CD4-positive, alpha-beta T cell treated with Interleukin-17A for 1 hour (primary cell): ENCODE data around the gene HMGN4.
A peak's percentile ranks its signal among the peaks of the same experiment; 100 is the strongest.
"Not testable (repeated sequence)": the region's sequence is repeated elsewhere in the genome, so short reads cannot be mapped to it uniquely, and the experiment has no call there.

Experiments used
- DNase-seq: peaks from one replicate; pipeline ENCODE4 v3.0.0-alpha.2; 2020

HMGN4 gene

DNA sequence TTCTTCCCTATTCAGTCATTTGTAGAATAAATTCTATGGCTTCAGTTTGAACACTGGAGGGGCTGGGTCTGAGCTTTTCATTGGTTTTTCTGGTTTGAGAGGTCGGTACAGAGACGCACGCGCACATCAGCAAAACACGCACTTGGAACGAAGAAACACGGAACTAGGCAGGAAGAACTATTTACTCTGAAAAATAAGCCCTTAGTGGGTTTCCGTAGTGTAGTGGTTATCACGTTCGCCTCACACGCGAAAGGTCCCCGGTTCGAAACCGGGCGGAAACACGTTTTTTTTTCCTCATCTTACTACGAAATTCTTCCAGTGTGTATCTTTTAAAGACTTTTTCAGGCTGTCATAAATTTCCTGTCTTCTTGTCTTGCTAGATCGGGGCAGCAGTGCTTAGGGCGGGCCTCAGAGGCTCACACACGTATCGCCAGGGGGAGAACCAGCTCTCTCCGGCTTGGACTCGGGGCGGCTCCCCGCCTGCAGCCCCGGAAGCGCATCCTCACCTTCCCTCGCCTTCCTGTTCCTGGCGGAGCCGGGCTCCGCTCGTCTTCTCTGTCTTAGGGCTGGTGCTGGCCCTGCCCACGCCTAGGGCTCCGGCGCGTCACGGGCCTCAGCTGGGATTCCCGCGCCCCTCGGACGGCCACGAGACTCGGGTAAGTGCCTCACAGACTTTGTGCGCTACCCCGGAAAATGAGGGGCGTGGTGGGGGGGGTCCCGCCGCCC, at the start of gene HMGN4:
TSS of gene HMGN4 (plus strand) at position 521 of the 726 bp plus-strand sequence. CDS start 6,841 bp downstream, outside the sequence.
- peak; percentile 97 for DNase-seq

- no peak for DNase-seq
These were observed 47.9 kb upstream of the HMGN4 start for GRCh38 chr6:26489996-26490964.

DNA sequence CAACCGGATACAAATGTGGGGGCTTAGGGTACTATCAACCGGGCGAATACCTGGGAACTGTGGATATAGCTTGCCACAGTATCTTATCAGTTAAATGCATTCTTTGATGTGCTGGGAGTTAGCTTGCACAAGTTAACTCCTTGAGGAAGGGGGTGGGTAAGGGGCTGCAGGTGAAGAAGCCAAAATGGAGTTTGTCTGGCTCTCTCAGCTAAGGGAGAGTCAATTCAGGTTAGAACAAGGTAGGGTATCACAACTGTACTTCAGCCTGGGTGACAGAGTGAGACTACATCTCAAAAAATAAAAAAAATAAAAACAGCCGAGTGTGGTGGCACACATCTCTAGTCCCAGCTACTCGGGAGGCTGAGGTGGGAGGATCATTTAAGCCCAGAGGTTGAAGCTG, 46.6 kb upstream of the HMGN4 start:
- DNase-seq: no peak

DNA sequence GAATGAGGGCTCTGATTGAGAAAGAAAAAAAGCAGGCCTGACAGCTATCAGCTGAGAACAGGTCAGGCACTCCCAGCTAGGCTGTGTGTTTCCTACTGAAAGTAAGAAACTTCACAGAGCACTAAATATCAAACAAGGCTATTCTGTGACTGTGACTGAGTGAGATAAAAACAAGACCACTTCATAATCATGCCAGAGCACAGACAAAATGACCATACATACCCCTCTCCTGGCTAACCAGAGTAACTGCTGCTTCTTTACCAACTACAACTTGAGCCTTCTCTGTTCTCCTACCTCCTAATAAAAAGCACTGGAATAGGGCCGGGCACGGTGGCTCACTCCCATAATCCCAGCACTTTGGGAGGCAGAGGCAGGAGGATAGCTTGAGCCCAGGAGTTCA, 44.9 kb upstream of the HMGN4 start:
- DNase-seq: peak; percentile 39

- DNase-seq: no peak
These were observed 44.0 kb upstream of the HMGN4 start for GRCh38 chr6:26494117-26494516.

- no peak for DNase-seq
These were observed 42.9 kb upstream of the HMGN4 start for GRCh38 chr6:26495281-26495680.

DNA sequence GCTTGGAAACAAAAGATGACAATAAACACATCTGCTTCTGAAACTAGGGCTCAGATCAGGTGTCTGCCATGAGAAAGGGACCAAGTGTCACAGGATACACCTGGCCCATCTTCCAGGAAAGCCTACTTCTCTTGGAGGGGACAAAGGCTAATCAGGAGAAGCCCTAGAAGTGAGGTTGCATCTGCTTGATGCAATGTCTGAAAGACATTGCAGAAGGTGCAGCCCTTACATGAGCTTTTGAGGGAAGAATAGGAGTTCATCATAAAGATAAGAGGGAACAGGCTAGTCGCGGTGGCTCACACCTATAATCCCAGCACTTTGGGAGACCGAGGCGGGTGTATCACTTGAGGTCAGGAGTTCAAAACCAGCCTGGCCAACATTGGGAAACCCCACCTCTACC, 40.6 kb upstream of the HMGN4 start:
- no peak for DNase-seq

GRCh38 chr6:26500102-26500501, 38.1 kb upstream of the HMGN4 start, which contains the start of gene BTN1A1:
TSS of gene BTN1A1 (plus strand) at chr6:26500303. CDS start at chr6:26501287, 984 bp downstream.
- DNase-seq: no peak

GRCh38 chr6:26501482-26501986, 36.6 kb upstream of the HMGN4 start:
- peak; percentile 35 for DNase-seq

DNA sequence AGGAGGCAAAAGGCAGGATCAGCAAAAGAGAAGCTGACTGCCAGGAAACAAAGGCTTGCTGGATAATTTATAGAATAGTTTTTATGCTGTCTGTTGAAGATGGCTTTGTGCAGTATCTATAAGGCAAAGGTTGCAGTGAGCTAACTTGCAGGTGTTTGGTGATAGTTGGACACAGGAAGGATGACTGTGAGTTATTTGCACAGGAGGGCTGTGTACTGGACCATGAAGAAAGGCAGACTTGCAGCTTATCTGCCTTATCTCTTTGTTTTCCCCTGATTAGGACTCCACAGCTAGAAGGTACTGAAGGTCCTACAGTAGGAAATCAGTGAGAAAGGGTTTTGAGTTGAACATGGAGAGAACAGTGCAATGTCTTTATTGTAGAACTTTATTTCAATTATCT, 36.0 kb upstream of the HMGN4 start:
- DNase-seq: no peak

DNA sequence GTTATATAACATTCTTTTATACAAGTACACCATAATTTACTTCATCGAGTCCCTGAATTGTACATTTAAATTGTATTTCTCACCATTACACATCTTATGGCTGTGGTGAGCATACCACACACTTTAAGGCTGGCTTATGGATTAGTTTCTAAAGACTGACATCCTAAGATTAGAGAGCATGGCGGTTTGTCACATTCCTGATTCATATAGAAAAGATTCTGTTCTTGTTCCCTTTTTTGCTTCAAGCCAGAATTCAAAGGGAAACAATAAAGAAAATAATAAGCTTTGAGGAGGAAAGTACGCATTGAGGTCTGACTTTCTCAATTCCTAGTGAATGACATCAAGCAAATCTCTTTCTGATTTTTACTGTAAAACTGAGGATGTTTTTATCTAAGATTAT, 35.5 kb upstream of the HMGN4 start:
- no peak for DNase-seq

DNA sequence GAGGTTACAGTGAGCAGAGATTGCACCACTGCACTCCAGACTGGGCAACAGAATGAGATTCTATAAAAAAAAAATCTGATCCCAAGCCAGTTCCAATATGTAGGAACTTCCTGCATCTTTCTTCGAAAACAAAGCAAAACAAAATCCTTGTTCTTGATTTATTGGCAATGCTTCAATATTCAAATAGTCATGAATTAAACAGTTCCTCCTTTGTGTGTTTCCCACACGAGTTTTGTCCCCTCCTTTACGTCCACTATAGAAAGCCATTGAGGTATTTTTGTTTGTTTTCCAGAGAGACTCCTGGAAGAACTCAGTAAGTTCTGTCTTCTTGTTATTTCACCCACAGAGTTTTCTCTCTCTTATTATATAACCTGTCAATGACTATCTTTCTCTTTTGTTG, 30.5 kb upstream of the HMGN4 start:
- DNase-seq: no peak

DNA sequence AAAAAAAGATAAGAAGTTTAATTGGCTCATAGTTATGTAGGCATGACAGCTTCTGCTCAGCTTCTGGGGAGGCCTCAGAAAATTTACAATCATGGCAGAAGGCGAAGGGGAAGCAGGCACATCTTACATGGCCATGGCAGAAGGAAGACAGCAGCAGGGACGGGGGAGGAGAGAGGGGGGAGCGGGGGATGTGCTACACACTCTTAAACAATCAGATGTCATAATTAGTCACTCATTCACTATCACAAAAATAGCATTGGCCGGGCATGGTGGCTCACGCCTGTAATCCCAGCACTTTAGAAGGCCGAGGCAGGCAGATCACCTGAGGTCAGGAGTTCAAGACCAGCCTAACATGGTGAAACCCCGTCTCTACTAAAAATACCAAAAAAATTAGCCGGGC, 27.1 kb upstream of the HMGN4 start:
- not testable (repeated sequence) for DNase-seq

GRCh38 chr6:26514984-26515383, 23.2 kb upstream of the HMGN4 start:
- no peak for DNase-seq

DNA sequence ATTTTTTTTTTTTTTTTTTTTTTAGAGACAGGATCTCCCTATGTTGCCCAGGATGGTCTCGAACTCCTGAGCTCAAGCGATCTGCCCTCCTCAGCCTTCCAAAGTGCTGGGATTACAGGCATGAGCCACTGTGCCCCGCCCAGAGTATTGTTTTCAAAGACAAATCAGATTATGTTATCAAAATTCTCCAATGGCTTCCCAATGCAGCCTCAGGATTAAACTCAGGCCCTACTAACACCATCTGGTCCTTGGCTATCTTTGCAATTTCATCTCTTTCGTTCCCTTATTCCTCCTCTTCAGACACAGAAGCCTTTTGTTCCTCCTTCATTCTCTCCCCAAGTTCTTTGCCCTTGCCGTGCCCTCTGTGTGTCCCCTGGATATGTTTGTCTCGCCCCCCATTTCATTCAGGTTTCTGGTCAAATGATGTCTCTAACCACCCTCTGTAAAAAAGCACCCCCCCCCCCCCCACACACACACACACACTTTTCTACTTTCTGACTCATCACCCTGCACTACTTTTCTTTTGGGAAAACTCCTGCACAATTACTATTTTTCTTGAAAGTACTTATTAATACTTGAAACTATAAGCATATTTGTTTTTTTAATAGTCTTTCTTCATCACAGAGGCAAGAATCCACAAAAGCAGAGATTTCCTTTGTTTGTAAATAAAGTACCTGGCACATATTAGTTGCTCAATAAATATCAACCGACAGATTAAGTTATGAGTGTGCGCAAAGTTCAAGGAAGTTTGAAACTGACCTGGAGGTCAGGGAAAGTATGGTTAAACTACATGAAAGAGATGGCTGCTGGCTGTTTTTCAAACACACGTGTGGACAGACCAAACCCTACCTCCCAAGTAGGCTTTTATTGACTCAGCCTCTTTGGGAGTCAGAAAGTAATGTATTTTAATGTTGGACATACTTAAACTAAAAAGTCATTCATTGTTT, 21.4 kb upstream of the HMGN4 start:
- no peak for DNase-seq

- DNase-seq: no peak
These were observed 18.8 kb upstream of the HMGN4 start for GRCh38 chr6:26519359-26519758.

DNA sequence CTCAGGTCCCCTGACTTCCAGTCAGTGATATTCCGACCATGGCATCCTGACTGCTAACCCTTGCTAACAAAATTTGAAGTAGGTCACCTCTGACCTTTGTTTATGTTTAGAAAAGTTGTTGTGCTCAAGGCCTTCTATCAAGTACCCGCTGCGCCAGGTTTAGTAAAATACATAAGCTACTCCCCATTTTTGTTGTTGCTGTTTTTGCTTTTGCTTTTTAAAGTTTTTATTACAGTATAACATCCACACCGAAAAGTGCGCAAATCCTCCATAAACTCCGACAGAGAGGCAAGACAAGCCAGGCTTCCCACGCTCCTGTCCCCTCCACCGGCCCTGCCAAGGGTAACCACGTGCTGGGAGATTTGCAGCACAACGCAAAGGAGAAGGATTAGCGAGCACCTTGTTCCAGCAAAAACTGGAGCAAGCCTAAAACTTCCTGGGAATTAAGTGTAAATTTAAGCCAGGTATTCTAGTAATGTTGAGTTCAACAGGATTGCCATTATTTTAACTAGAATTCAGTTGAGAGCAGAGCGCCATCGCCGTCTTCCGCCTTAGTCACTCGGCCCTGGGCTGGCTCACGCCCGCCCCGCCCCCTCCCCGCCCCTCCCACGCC, 17.8 kb upstream of the HMGN4 start:
- no peak for DNase-seq

GRCh38 chr6:26520850-26521599, 17.1 kb upstream of the HMGN4 start:
- DNase-seq: peak; percentile 93

- peak; percentile 77 for DNase-seq
These were observed 16.4 kb upstream of the HMGN4 start for GRCh38 chr6:26521600-26522391.

DNA sequence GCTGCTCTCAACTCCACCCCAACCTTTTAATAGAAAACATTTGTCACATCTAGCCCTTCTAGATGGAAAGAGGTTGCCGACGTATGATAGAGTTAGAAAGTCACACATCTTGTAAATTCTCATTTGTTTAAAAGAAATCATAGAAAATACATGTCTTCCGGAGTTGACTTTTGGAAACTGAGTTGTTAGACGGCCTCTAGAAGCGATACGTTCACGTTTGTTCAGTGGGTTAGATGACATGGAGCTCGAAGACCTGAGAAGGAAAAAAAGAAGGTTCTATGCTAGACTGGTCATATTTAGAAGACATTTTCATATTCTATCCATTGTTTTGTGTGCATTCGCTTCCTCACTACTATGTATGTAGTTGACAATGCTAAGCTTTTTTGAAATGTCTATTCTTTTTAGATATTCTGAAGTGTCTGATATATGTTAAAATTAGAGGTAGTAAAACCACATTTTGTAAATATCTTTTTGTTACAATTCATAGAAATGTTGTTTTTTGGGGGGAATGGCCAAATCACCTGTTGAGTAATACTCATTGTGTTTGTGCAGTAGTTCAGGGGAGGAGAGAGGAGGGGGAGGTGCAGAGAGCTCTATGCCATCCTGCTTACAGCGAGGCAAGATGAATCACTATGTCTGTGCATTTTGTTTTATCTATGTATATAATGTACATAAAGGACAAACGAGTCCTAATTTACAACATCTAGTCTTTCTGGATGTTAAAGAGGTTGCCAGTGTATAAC, 15.5 kb upstream of the HMGN4 start:
- DNase-seq: peak; percentile 35
